CD14-positive monocyte (primary cell): Measurements from ENCODE around the gene PIP4K2A. TPM values are rescaled to one million over a fixed set of nuclear protein-coding genes. Genes with fewer than 3 reads are reported as not detected.

Source experiments
- DNase-seq, 3 donors: peaks; one replicate each; pipeline ENCODE4 v3.0.0-alpha.2; 2011 to 2022
- H2AFZ ChIP-seq: 2 replicates; pipeline ENCODE4 v1.6.0; 2012; ENCODE audit warnings: mild to moderate bottlenecking, low read depth, low read length, inconsistent platforms; ENCODE audit not compliant: insufficient read depth, poor library complexity, severe bottlenecking
- H3K27ac ChIP-seq, 2 donors: 1 replicate in 1 of 2; 2 replicates in 1 of 2; pipeline ENCODE4 v1.5.1; 2012 to 2013; ENCODE audit warnings: low read length in 2 of 2, control low read depth in 1 of 2, inconsistent platforms in 1 of 2, low read depth in 1 of 2, mild to moderate bottlenecking in 1 of 2
- H3K27me3 ChIP-seq, 2 donors: one replicate each; pipeline versions ENCODE4 v1.6.0 to v1.6.1; 2011 to 2013; ENCODE audit warnings: low read length in 2 of 2; ENCODE audit not compliant: control insufficient read depth in 2 of 2, insufficient read depth in 2 of 2
- H3K36me3 ChIP-seq, 2 donors: replicated peaks in 1 of 2; 1 replicate in 1 of 2; 2 replicates in 1 of 2; pipeline versions ENCODE4 v1.5.1 to v1.6.1; 2012 to 2013; ENCODE audit warnings: low read length in 2 of 2, control low read depth in 1 of 2, inconsistent platforms in 1 of 2, mild to moderate bottlenecking in 1 of 2; ENCODE audit not compliant: insufficient read depth in 2 of 2, control insufficient read depth in 1 of 2
- H3K4me1 ChIP-seq, 2 donors: 1 replicate in 1 of 2; 2 replicates in 1 of 2; pipeline versions ENCODE4 v1.5.1 to v1.6.1; 2012 to 2013; ENCODE audit warnings: low read length in 2 of 2, control low read depth in 1 of 2, inconsistent platforms in 1 of 2, mild to moderate bottlenecking in 1 of 2, moderate library complexity in 1 of 2; ENCODE audit not compliant: insufficient read depth in 2 of 2, control insufficient read depth in 1 of 2
- H3K4me2 ChIP-seq: replicated peaks from 2 replicates; pipeline ENCODE3; 2012; ENCODE audit warnings: low read length, moderate library complexity, mild to moderate bottlenecking; ENCODE audit not compliant: poor library complexity, severe bottlenecking; ENCODE audit errors: extremely low read depth
- H3K4me3 ChIP-seq, 3 experiments: fragments of 200-600 bp in 1 of 3; sonication (generic) in 1 of 3; replicated peaks in 1 of 3; 1 replicate in 2 of 3; 2 replicates in 1 of 3; pipeline ENCODE4 v1.5.1; 2011 to 2013; ENCODE audit warnings: low read length in 3 of 3, mild to moderate bottlenecking in 3 of 3, control low read depth in 2 of 3, low read depth in 2 of 3, inconsistent platforms in 1 of 3, moderate library complexity in 1 of 3
- H3K79me2 ChIP-seq: 2 replicates; pipeline ENCODE4 v1.6.0; 2012; ENCODE audit warnings: mild to moderate bottlenecking, control low read depth, inconsistent platforms, low read length, moderate library complexity; ENCODE audit not compliant: insufficient read depth
- H3K9ac ChIP-seq: 2 replicates; pipeline ENCODE4 v1.6.0; 2017; ENCODE audit warnings: low read length, mild to moderate bottlenecking; ENCODE audit not compliant: insufficient read depth, poor library complexity, severe bottlenecking
- H3K9me3 ChIP-seq, 2 donors: replicated peaks in 1 of 2; 1 replicate in 1 of 2; 2 replicates in 1 of 2; pipeline versions ENCODE4 v1.5.1 to v1.6.1; 2012 to 2013; ENCODE audit warnings: low read length in 2 of 2, control low read depth in 1 of 2; ENCODE audit not compliant: control insufficient read depth in 1 of 2, insufficient read depth in 1 of 2
- H4K20me1 ChIP-seq: 2 replicates; pipeline ENCODE4 v1.6.0; 2012; ENCODE audit warnings: mild to moderate bottlenecking, low read length, control low read depth, moderate library complexity; ENCODE audit not compliant: insufficient read depth
- H3K27ac Mint-ChIP-seq, 7 donors: one replicate each; pipeline ENCODE4 v1.8.0; 2020; ENCODE audit warnings: mild to moderate bottlenecking in 7 of 7, mixed read lengths in 7 of 7, moderate library complexity in 6 of 7, inconsistent platforms in 2 of 7
- H3K27me3 Mint-ChIP-seq, 3 donors: one replicate each; pipeline ENCODE4 v1.8.0; 2021 to 2022; ENCODE audit warnings: low read depth in 3 of 3, mild to moderate bottlenecking in 3 of 3, mixed read lengths in 3 of 3, moderate library complexity in 3 of 3, inconsistent platforms in 1 of 3
- H3K36me3 Mint-ChIP-seq, 2 donors: one replicate each; pipeline ENCODE4 v1.8.0; 2020; ENCODE audit warnings: mixed read lengths in 2 of 2, inconsistent platforms in 1 of 2, mild to moderate bottlenecking in 1 of 2
- H3K4me1 Mint-ChIP-seq: one replicate; pipeline ENCODE4 v1.8.0; 2020; ENCODE audit warnings: mild to moderate bottlenecking, mixed read lengths
- H3K4me3 Mint-ChIP-seq, 2 donors: one replicate each; pipeline ENCODE4 v1.8.0; 2020; ENCODE audit warnings: mild to moderate bottlenecking in 2 of 2, mixed read lengths in 2 of 2, moderate library complexity in 1 of 2
- H3K9me3 Mint-ChIP-seq, 7 donors: one replicate each; pipeline ENCODE4 v1.8.0; 2020 to 2022; ENCODE audit warnings: mixed read lengths in 7 of 7, mild to moderate bottlenecking in 6 of 7, moderate library complexity in 6 of 7, inconsistent platforms in 2 of 7
- WGBS: methylation state at CpG from one replicate; pipeline ENCODE4 v1.1.5; 2013; ENCODE audit warnings: missing lambda C conversion rate; ENCODE audit not compliant: insufficient coverage; 5-methylcytosine and 5-hydroxymethylcytosine counted together
- intact Hi-C, 2 donors: fragments of 100-400 bp; cut with micrococcal nuclease; formaldehyde crosslinking; loops; one replicate each; pipeline versions ENCODE4 v1.15.0 to v1.15.1; 2023
- polyA plus RNA-seq, 3 donors: library from polyadenylated mRNA; depleted of rRNA in 1 of 3; unstranded in 2 of 3; stranded (reverse) in 1 of 3; fragments of 300-500 nt in 2 of 3; fragments of >200 nt in 1 of 3; fragmentation: Illumina TruSeq in 2 of 3; gene quantifications; 1 replicate in 2 of 3; 2 replicates in 1 of 3; pipeline ENCODE4 v1.2.3, GENCODE V29; 2012 to 2021
- TF ChIP-seq, protein P1 (sequence below): fragments of 200-600 bp; IDR thresholded peaks from one replicate; pipeline ENCODE4 v1.8.0; 2022; ENCODE audit warnings: antibody characterized with exemption, mild to moderate bottlenecking

Gene PIP4K2A
- polyA plus RNA-seq, 3 donors = 9.7 to 33.7 (median 16.6) TPM

DNA sequence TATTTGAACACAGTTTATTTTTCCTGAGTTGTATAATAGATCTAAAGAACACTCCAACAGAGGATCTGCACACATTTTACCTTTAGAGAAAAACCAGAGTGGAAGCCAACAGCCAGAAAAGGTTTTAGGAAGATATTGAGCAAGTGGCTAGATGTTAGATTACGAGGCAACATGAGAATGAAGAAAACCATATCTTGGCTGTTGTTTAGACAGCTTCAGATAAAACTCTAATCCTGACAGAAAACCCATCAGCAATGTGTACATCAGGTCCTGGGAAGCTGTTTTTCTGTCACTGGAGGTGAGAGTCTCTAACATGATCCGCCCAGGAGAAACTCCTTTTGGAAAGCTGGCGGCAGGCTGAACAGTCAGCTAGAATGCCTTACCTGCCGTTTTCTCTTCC is 209.6 kb downstream of the PIP4K2A start:
- H3K4me1 ChIP-seq = no peaks in the 10 kb centered on the region
- TF ChIP-seq, protein P1, sequence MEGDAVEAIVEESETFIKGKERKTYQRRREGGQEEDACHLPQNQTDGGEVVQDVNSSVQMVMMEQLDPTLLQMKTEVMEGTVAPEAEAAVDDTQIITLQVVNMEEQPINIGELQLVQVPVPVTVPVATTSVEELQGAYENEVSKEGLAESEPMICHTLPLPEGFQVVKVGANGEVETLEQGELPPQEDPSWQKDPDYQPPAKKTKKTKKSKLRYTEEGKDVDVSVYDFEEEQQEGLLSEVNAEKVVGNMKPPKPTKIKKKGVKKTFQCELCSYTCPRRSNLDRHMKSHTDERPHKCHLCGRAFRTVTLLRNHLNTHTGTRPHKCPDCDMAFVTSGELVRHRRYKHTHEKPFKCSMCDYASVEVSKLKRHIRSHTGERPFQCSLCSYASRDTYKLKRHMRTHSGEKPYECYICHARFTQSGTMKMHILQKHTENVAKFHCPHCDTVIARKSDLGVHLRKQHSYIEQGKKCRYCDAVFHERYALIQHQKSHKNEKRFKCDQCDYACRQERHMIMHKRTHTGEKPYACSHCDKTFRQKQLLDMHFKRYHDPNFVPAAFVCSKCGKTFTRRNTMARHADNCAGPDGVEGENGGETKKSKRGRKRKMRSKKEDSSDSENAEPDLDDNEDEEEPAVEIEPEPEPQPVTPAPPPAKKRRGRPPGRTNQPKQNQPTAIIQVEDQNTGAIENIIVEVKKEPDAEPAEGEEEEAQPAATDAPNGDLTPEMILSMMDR = no peak
- H4K20me1 ChIP-seq = no peaks in the 10 kb centered on the region
- H3K4me2 ChIP-seq = no peak overlapping the region
- Mint-ChIP-seq H3K36me3 (no peaks in the 10 kb centered on the region), H3K27me3 (peaks cover 0 to 8% (median 2%) of the 10 kb centered on the region in 3 donors), H3K27ac (no peak overlapping the region), H3K4me1 (peaks cover 7% of the 10 kb centered on the region), H3K4me3 (no peak overlapping the region), H3K9me3 (peaks cover 0 to 9% (median 3%) of the 10 kb centered on the region in 7 donors)
- no peaks in the 10 kb centered on the region for H3K9me3 ChIP-seq
- H3K27ac ChIP-seq = no peak overlapping the region
- WGBS = 95% methylated on average over 2 of the region's 4 CpGs
- no peaks in the 10 kb centered on the region for H3K36me3 ChIP-seq
- H3K4me3 ChIP-seq = no peak overlapping the region
- intact Hi-C loops = no loop called here
- no peaks in the 10 kb centered on the region for H3K79me2 ChIP-seq
- H3K27me3 ChIP-seq = no peaks in the 10 kb centered on the region
- no peak overlapping the region for H3K9ac ChIP-seq
- no peak for DNase-seq
- no peak overlapping the region for H2AFZ ChIP-seq

- Mint-ChIP-seq H3K27me3 (peaks cover 0 to 8% (median 3%) of the 10 kb centered on the region in 3 donors), H3K36me3 (no peaks in the 10 kb centered on the region), H3K4me1 (peaks cover 7% of the 10 kb centered on the region), H3K9me3 (peaks cover 0 to 10% (median 0%) of the 10 kb centered on the region in 7 donors), H3K4me3 (no peak overlapping the region), H3K27ac (no peak overlapping the region)
- DNase-seq = no peak
- TF ChIP-seq, protein P1 = no peak
- H3K4me1 ChIP-seq = no peaks in the 10 kb centered on the region
- H3K36me3 ChIP-seq = no peaks in the 10 kb centered on the region
- intact Hi-C loops = no loop called here
- 100% methylated on average over 1 of the region's 9 CpGs for WGBS
- H3K9me3 ChIP-seq = no peaks in the 10 kb centered on the region
- no peaks in the 10 kb centered on the region for H4K20me1 ChIP-seq
- no peak overlapping the region for H3K4me2 ChIP-seq
- no peak overlapping the region for H2AFZ ChIP-seq
- no peak overlapping the region for H3K4me3 ChIP-seq
- no peaks in the 10 kb centered on the region for H3K79me2 ChIP-seq
- no peak overlapping the region for H3K27ac ChIP-seq
- H3K27me3 ChIP-seq = no peaks in the 10 kb centered on the region
- H3K9ac ChIP-seq = no peak overlapping the region
These were observed 210.9 kb downstream of the PIP4K2A start for GRCh38 chr10:22503315-22504088.
